Fibroblast of villous mesenchyme (primary cell): ENCODE results near the gene NREP. TPM values are rescaled to one million over a fixed set of nuclear protein-coding genes. Genes with fewer than 3 reads are reported as not detected.

Experiments used
- DNase-seq: peaks from one replicate; pipeline ENCODE4 v3.0.0-alpha.2; 2010; ENCODE audit warnings: low read depth
- H3K4me3 ChIP-seq: 2 replicates; pipeline ENCODE4 v1.5.1; 2011; ENCODE audit warnings: low read depth, mild to moderate bottlenecking, low read length
- CTCF ChIP-seq: IDR thresholded peaks from 2 replicates; pipeline ENCODE4 v1.5.1; 2012; ENCODE audit warnings: low read depth, mild to moderate bottlenecking, low read length; ENCODE audit not compliant: insufficient read depth
- total RNA-seq: library from RNA; depleted of rRNA; stranded (reverse); fragments of >200 nt; gene quantifications from 2 replicates; pipeline ENCODE4 v1.2.3, GENCODE V29; 2012

The NREP gene
- total RNA-seq, 1 donor, result 146 TPM

- DNase-seq, result peak; percentile 57
- H3K4me3 ChIP-seq, result no peak overlapping the region
Observed at GRCh38 chr5:111748304-111748763, 8.7 kb downstream of the NREP start.

GRCh38 chr5:111747337-111747736, 9.7 kb downstream of the NREP start:
- no peak for TF ChIP-seq CTCF
- DNase-seq, result no peak
- no peak overlapping the region for H3K4me3 ChIP-seq

More at GRCh38 chr5:111748304-111748763, 8.7 kb downstream of the NREP start:
- no peak for TF ChIP-seq CTCF

GRCh38 chr5:111746791-111747190, 10.2 kb downstream of the NREP start:
- no peak for TF ChIP-seq CTCF
- no peak for DNase-seq
- no peak overlapping the region for H3K4me3 ChIP-seq

GRCh38 chr5:111745075-111745739, 11.8 kb downstream of the NREP start:
- no peak for TF ChIP-seq CTCF
- H3K4me3 ChIP-seq, result no peak overlapping the region
- no peak for DNase-seq

GRCh38 chr5:111744455-111744854, 12.5 kb downstream of the NREP start:
- no peak for DNase-seq
- H3K4me3 ChIP-seq, result no peak overlapping the region
- no peak for TF ChIP-seq CTCF

GRCh38 chr5:111743988-111744387, 13.0 kb downstream of the NREP start:
- no peak overlapping the region for H3K4me3 ChIP-seq
- no peak for DNase-seq
- TF ChIP-seq CTCF, result no peak

GRCh38 chr5:111743512-111743911, 13.5 kb downstream of the NREP start:
- DNase-seq, result no peak
- no peak for TF ChIP-seq CTCF
- H3K4me3 ChIP-seq, result no peak overlapping the region
